ENCODE results near the gene FHOD3. TPM values are rescaled to one million over a fixed set of nuclear protein-coding genes. Genes with fewer than 3 reads are reported as not detected.

The FHOD3 gene
- total RNA-seq, 3 donors from 2014 or later = 2.7 to 14.4 (median 4.0) TPM

DNA sequence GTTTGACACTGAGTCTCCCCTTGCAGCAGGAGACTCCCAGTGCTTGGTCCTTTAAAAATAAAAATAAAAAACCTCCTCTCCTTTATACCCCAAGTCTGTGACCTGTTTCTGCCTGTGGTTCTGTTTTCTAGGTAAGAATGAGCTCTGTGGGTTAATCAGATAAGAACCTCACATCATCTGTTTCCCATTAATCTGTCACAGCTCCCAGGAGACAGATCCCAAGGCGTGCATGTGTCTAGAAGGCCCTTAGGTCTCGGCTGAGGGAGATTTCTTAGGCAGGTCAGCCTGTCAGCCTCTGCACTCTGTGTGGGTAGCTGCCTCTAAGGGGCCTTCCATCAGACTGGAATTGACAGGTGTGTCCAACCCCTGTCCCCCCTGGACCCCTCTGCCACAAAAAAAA is 80.7 kb downstream of the FHOD3 start:
- Histone ChIP-seq H3K36me3 (ENCODE audit: low read depth) (no peaks in the 10 kb centered on the region), H3K4me1 (ENCODE audit: low read depth) (no peaks in the 10 kb centered on the region), H3K4me3 (no peak overlapping the region), H3K9me3 (no peaks in the 10 kb centered on the region)
- TF ChIP-seq CTCF (IDR thresholded peaks at IDR 0.05) = no peak
- ATAC-seq (no peak), DNase-seq (no peak)
- intact Hi-C loops (cut with DNase I, micrococcal nuclease) = no loop called here

GRCh38 chr18:36379435-36379984 is 82.0 kb downstream of the FHOD3 start:
- DNase-seq = no peak
- no peak for ATAC-seq
- no peaks in the 10 kb centered on the region for H3K9me3 ChIP-seq
- intact Hi-C loops (cut with DNase I, micrococcal nuclease) = no loop called here
- H3K36me3 ChIP-seq (ENCODE audit: low read depth) = no peaks in the 10 kb centered on the region
- H3K4me3 ChIP-seq = no peak overlapping the region
- no peaks in the 10 kb centered on the region for H3K4me1 ChIP-seq (ENCODE audit: low read depth)
- TF ChIP-seq CTCF (IDR thresholded peaks at IDR 0.05) = no peak

GRCh38 chr18:36380173-36380827 is 82.8 kb downstream of the FHOD3 start:
- Histone ChIP-seq H3K9me3 (no peaks in the 10 kb centered on the region), H3K4me3 (no peak overlapping the region), H3K4me1 (ENCODE audit: low read depth) (no peaks in the 10 kb centered on the region), H3K36me3 (ENCODE audit: low read depth) (no peaks in the 10 kb centered on the region)
- no peak for DNase-seq
- intact Hi-C loops (cut with DNase I, micrococcal nuclease) = no loop called here
- no peak for TF ChIP-seq CTCF (IDR thresholded peaks at IDR 0.05)
- ATAC-seq = no peak

GRCh38 chr18:36381075-36381474 is 83.6 kb downstream of the FHOD3 start:
- Histone ChIP-seq H3K9me3 (no peaks in the 10 kb centered on the region), H3K4me3 (no peak overlapping the region), H3K36me3 (ENCODE audit: low read depth) (no peaks in the 10 kb centered on the region), H3K4me1 (ENCODE audit: low read depth) (no peaks in the 10 kb centered on the region)
- no peak for TF ChIP-seq CTCF (IDR thresholded peaks at IDR 0.05)
- ATAC-seq (no peak), DNase-seq (no peak)
- intact Hi-C loops (cut with DNase I, micrococcal nuclease) = no loop called here

GRCh38 chr18:36382854-36383253 is 85.3 kb downstream of the FHOD3 start:
- no peak for TF ChIP-seq CTCF (IDR thresholded peaks at IDR 0.05)
- Histone ChIP-seq H3K36me3 (ENCODE audit: low read depth) (no peaks in the 10 kb centered on the region), H3K9me3 (no peaks in the 10 kb centered on the region), H3K4me1 (ENCODE audit: low read depth) (no peaks in the 10 kb centered on the region), H3K4me3 (no peak overlapping the region)
- ATAC-seq (no peak), DNase-seq (no peak)
- intact Hi-C loops (cut with DNase I, micrococcal nuclease) = no loop called here

All from mucosa of descending colon (tissue), 3 donors.